Myocyte (in vitro differentiated cells): Measurements from ENCODE around the gene STXBP4. TPM values are rescaled to one million over a fixed set of nuclear protein-coding genes. Genes with fewer than 3 reads are reported as not detected.

ENCODE experiments used
- DNase-seq: peaks from one replicate; pipeline ENCODE4 v3.0.0-alpha.2; 2012; ENCODE audit warnings: low read depth
- total RNA-seq: library from RNA; depleted of rRNA; stranded (reverse); fragments of >200 nt; gene quantifications from 2 replicates; pipeline ENCODE4 v1.2.3, GENCODE V29; 2014

The STXBP4 gene
- total RNA-seq, 1 donor from 2014 or later = 20.5 TPM

GRCh38 chr17:55219934-55220333 is 251.4 kb downstream of the STXBP4 start:
- no peak for DNase-seq

Other genes starting within 250 kb of the STXBP4 start
- 29.1 and 36.5 TPM in 2 replicates for gene TOM1L1, start 67.9 kb upstream of the STXBP4 start, total RNA-seq
- 110 and 145 TPM in 2 replicates for gene COX11, start 111 bp upstream of the STXBP4 start, total RNA-seq